Measurements from ENCODE around the gene PCDH17. TPM values are rescaled to one million over a fixed set of nuclear protein-coding genes. Genes with fewer than 3 reads are reported as not detected.

The PCDH17 gene
- polyA plus RNA-seq, 3 donors = not detected

DNA sequence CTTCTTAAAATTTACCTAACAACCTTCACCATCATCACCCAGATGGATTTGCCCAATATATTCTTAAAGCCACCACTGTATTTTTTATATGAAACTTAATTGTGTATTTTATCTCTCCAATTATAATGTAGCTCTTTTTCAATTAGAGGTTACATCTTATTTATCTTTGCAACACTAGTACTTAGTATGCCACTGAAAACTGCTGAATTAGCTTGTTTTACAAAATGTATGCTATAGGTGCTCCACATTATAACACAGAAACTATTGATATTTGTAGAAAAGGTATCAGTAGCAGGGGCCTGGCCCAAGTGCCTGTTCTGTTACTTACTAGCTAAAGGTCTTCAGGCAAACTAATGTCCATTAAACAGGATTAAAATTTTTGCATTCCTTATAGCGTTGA is 35.8 kb upstream of the PCDH17 start:
- peaks cover 0 to 4% (median 0%) of the 10 kb centered on the region in 7 donors for H3K9me3 Mint-ChIP-seq
- WGBS (ENCODE audit: insufficient coverage) = no CpG with 5 or more reads among the region's 1 CpG
- no peak for TF ChIP-seq CTCF (IDR thresholded peaks at IDR 0.05)

GRCh38 chr13:57601536-57601935 is 30.0 kb upstream of the PCDH17 start:
- Mint-ChIP-seq H3K4me3 (no peak overlapping the region), H3K27me3 (ENCODE audit: low read depth in 3 of 3) (peaks cover 0 to 1% (median 0%) of the 10 kb centered on the region in 3 donors), H3K9me3 (peaks cover 0 to 4% (median 0%) of the 10 kb centered on the region in 7 donors), H3K27ac (no peak overlapping the region), H3K36me3 (no peaks in the 10 kb centered on the region), H3K4me1 (no peaks in the 10 kb centered on the region)
- no peaks in the 10 kb centered on the region for H4K20me1 ChIP-seq (ENCODE audit: insufficient read depth, low read length)
- WGBS (ENCODE audit: insufficient coverage) = no CpG with 5 or more reads among the region's 3 CpGs
- no peak for TF ChIP-seq CTCF (IDR thresholded peaks at IDR 0.05)
- H3K27me3 ChIP-seq (ENCODE audit: control insufficient read depth in 2 of 2, insufficient read depth in 2 of 2, low read length in 2 of 2) = no peaks in the 10 kb centered on the region
- no peak overlapping the region for H3K4me3 ChIP-seq (replicated peaks in 1 of 3; ENCODE audit: low read depth in 2 of 3, low read length in 3 of 3)
- DNase-seq = no peak
- no peaks in the 10 kb centered on the region for H3K9me3 ChIP-seq (replicated peaks in 1 of 2; ENCODE audit: control insufficient read depth in 1 of 2, insufficient read depth in 1 of 2, low read length in 2 of 2)
- H3K9ac ChIP-seq (ENCODE audit: insufficient read depth, low read length, poor library complexity, severe bottlenecking) = no peak overlapping the region
- intact Hi-C loops (cut with micrococcal nuclease) = no loop called here
- no peaks in the 10 kb centered on the region for H3K4me1 ChIP-seq (ENCODE audit: control insufficient read depth in 1 of 2, insufficient read depth in 2 of 2, low read length in 2 of 2)
- no peaks in the 10 kb centered on the region for H3K79me2 ChIP-seq (ENCODE audit: insufficient read depth, low read length)
- no peak overlapping the region for H3K4me2 ChIP-seq (replicated peaks; ENCODE audit: extremely low read depth, low read length, poor library complexity, severe bottlenecking)
- no peak overlapping the region for H3K27ac ChIP-seq (ENCODE audit: low read depth in 1 of 2, low read length in 2 of 2)
- H3K36me3 ChIP-seq (replicated peaks in 1 of 2; ENCODE audit: control insufficient read depth in 1 of 2, insufficient read depth in 2 of 2, low read length in 2 of 2) = no peaks in the 10 kb centered on the region
- no peak overlapping the region for H2AFZ ChIP-seq (ENCODE audit: insufficient read depth, low read depth, low read length, poor library complexity, severe bottlenecking)

More for the DNA sequence above, 35.8 kb upstream of the PCDH17 start:
- Mint-ChIP-seq H3K36me3 (no peaks in the 10 kb centered on the region), H3K27ac (no peak overlapping the region), H3K27me3 (ENCODE audit: low read depth in 3 of 3) (no peaks in the 10 kb centered on the region), H3K4me3 (no peak overlapping the region), H3K4me1 (no peaks in the 10 kb centered on the region)
- no peaks in the 10 kb centered on the region for H3K79me2 ChIP-seq (ENCODE audit: insufficient read depth, low read length)
- no peak for DNase-seq
- no peaks in the 10 kb centered on the region for H3K27me3 ChIP-seq (ENCODE audit: control insufficient read depth in 2 of 2, insufficient read depth in 2 of 2, low read length in 2 of 2)
- H3K4me1 ChIP-seq (ENCODE audit: control insufficient read depth in 1 of 2, insufficient read depth in 2 of 2, low read length in 2 of 2) = no peaks in the 10 kb centered on the region
- no peaks in the 10 kb centered on the region for H3K36me3 ChIP-seq (replicated peaks in 1 of 2; ENCODE audit: control insufficient read depth in 1 of 2, insufficient read depth in 2 of 2, low read length in 2 of 2)
- H3K4me3 ChIP-seq (replicated peaks in 1 of 3; ENCODE audit: low read depth in 2 of 3, low read length in 3 of 3) = no peak overlapping the region
- H3K27ac ChIP-seq (ENCODE audit: low read depth in 1 of 2, low read length in 2 of 2) = no peak overlapping the region
- no peak overlapping the region for H3K4me2 ChIP-seq (replicated peaks; ENCODE audit: extremely low read depth, low read length, poor library complexity, severe bottlenecking)
- no peaks in the 10 kb centered on the region for H3K9me3 ChIP-seq (replicated peaks in 1 of 2; ENCODE audit: control insufficient read depth in 1 of 2, insufficient read depth in 1 of 2, low read length in 2 of 2)
- H3K9ac ChIP-seq (ENCODE audit: insufficient read depth, low read length, poor library complexity, severe bottlenecking) = no peak overlapping the region
- no peaks in the 10 kb centered on the region for H4K20me1 ChIP-seq (ENCODE audit: insufficient read depth, low read length)
- H2AFZ ChIP-seq (ENCODE audit: insufficient read depth, low read depth, low read length, poor library complexity, severe bottlenecking) = no peak overlapping the region
- intact Hi-C loops (cut with micrococcal nuclease) = no loop called here
